ENCODE measurements around the gene WNT7B.

GRCh38 chr22:46018859-46019258 lies 41.9 kb upstream of the WNT7B start:
- no peak for TF ChIP-seq CTCF (IDR thresholded peaks at IDR 0.05)
- TF ChIP-seq POLR2AphosphoS5 (IDR thresholded peaks at IDR 0.05): no peak
- TF ChIP-seq POLR2A (IDR thresholded peaks at IDR 0.05): no peak
- no peak for TF ChIP-seq EP300 (IDR thresholded peaks at IDR 0.05)

All from suprapubic skin (tissue), 4 donors.